Measurements from ENCODE around the gene RHOF. TPM values are rescaled to one million over a fixed set of nuclear protein-coding genes. Genes with fewer than 3 reads are reported as not detected.

RHOF gene, protein sequence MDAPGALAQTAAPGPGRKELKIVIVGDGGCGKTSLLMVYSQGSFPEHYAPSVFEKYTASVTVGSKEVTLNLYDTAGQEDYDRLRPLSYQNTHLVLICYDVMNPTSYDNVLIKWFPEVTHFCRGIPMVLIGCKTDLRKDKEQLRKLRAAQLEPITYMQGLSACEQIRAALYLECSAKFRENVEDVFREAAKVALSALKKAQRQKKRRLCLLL
- total RNA-seq: 5.1 TPM

DNA sequence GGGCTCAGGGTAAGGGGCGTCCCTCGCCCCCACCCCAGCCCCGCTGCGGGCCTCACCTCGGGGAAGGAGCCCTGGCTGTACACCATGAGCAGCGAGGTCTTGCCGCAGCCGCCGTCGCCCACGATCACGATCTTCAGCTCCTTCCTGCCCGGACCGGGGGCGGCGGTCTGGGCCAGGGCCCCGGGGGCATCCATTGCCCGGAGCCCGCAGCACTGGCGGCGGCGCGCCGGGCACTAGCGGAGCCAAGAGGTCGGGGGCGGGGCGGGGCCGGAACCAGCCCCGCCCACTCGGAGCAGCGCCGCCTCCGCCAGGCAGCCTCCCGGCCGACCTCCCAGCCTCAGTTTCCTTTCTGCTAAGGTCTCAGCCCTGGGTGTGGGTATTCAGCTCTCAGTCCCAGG lies at the start of gene RHOF:
Gene RHOF (minus strand): TSS at position 249 of the 398 bp plus-strand sequence. CDS start 55 bp downstream, at position 194.
- DNase-seq: no peak

DNA sequence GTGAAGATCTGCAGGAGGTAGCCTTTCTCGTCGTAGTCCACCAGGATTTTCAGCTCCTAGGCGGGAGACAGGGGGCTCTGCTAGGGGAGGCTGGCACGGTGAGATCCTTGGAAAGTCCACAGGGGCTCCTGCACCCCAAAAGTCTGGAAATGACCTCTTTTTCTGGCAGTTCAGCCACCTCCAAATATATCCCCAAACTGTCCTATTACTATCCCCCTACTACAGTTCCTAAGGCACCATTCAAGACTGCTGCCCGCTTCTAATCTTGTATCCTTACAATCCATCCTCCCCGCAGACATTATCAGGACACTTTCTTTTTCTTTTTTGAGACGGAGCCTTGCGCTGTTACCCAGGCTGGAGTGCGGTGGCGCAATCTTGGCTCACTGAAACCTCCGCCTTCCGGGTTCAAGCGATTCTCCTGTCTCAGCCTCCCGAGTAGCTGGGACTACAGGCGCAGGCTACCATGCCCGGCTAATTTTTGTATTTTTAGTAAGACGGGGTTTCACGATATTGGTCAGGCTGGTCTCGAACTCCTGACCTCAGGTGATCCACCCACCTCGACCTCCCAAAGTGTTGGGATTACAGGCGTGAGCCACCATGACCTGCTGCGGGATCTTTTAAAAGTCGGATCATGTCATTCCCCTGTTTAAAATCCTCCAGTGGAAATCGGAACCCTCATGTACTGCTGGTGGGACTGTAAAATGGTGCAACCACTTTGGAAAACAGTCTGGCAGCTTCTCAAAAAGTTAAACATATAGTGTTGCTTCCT lies 46.7 kb upstream of the RHOF start:
- peak; percentile 9 for DNase-seq

DNA sequence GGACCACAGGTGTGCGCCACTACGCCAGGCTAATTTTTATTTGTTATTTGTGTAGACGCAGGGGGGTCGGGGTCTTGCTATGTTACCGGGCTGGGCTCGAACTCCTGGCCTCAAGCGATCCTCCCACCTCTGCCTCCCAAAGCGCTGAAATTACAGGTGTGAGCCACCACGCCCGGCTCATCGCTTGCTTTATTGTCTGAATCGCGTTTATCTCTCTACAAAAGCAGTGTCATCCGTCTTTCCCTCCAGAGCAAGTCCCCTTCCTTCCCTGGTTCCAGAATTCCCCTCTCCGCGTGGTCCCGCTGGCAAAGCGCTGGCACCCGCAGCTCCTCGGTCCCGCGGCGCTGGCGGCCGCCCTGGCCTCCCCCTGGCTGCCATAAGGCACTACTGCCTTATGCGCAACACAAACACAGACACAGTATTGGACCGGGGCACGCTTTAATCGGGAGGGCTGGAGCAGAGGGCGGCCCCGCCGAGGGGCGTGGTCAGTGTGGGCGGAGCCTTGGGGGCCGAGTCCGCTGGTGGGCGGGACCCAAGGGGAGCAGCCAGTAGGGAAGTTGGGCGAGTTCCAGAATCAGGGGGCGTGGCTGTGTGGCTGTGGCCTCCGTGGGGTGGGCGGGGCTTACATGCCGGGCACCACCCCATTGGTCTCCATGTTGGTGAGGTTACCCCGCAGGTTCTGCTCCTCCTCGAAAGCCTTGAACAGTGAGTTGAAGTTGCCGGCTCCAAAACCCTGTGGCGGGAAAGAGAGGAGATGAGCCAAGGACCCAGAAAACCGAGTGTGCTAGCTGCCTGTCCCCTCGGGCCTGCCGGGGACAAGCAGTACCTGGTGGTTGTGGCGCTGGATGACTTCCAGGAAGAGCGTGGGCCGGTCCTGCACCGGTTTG lies 45.9 kb upstream of the RHOF start:
- DNase-seq: peak; percentile 92

DNA sequence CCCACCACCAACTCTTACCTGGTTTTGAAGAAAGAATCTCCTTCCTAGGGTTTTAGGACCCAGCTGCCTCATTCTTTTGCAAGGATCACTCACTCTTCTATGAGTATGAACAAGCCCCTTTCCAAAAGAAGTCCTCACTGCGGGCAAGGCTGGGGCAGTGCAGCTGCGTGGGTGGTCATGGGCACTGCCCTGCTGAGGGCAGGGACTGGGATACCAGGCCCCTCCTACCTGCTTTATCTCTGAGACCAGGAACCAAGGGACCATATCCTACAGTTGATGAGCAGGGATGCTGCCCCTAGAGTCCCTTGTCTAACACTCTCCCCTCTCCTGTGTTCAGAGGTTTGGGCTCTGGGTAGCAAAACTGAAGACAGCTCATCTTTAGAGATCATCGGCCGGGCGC lies 44.6 kb upstream of the RHOF start:
- no peak for DNase-seq

DNA sequence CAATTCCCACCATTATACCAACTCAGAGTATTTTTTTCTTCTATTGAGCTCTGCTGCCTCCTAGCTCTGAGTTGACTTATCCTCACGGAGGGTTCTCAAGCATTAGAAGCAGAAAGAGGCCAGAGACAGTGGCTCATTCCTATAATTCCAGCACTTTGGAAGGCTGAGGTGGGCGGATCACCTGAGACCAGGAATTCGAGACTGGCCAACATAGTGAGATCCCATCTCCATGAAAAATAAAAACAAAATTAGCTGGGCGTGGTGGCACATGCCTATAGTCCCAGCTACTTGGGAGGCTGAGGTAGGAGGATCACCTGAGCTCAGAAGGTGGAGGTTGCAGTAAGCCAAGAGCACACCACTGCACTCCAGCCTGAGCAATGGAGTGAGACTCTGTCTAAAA lies 44.2 kb upstream of the RHOF start:
- no peak for DNase-seq

DNA sequence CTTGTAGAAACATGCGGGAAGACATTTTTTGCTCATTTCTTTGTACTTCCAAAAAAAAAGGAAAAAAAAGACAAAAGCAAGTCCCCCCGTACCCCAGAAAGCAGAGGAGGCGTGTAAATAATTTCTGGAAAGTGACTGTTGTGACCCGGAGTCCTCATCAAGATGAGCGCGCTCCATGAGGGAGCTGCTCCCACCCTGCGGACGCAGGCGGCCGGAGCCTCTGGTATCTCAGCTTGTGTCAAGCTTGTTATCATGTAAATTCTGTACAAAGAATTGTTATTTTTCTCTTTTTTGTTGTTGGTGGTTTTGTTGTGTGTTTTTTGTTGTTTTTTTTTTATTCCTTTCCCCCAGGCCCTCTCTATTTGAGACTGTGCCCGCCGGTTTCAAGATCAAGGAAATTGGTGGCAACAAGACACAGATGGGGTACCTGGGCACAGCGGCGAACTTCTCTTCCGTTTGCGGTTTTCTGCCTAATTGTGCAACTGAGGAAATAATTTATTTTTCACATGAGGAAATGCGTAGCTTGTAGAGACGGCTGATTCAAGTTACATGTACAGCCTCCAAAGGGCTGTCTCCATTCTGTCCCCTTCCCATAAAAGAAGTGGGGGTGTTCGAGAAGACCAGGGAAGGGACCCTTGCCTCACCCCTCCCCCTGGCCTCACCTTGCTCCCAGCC lies 38.2 kb upstream of the RHOF start:
- no peak for DNase-seq

DNA sequence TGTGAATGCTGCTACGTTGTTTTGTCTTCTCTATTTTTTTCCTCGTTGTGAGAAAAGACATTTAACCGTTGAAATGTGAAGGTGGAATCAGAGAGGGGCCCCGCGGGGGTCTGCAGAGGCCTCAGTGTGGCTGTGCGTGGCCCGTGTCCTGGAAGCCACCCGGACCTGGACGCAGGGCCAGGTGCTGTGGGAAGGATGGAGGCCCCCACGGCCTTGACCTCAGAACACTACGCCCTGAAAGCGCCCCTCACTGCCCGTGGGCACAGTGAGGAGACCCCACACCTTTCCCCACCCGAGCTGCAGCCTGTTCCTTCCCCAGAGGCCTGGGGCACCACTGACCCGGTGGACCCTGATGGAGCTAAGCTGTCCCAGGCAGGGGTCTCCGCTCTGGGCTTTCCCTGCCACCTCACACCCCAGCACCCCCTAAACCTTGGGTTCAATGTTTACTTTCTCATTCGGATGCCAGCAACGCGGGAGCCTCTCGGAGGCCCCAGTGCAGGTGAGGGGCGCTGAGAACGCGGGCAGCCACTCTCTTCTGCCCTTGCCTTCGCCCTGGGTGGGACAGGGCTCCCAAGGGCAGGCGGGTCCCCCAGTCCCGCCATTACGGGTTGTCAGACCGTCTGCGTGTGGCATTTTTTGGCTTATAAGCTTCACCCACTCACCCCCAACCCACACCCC lies 37.2 kb upstream of the RHOF start:
- DNase-seq: no peak

DNA sequence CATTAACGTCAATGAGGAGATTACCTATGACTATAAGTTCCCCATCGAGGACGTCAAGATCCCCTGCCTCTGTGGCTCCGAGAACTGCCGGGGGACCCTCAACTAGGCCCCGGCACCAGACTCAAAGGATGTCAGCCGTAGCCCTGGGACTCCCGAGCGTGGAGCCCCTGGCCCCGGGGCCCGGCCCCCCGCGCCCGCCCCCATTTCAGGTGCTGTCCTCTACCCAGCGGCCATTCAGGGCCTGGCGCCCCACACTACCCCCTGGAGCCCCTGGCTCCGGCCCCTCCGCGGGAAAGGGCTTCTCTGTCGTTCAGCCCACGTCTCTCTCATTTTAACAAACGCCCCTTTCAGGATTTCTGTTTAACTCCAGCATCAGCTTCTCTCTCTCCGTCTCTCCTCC lies 36.6 kb upstream of the RHOF start:
- DNase-seq: no peak

DNA sequence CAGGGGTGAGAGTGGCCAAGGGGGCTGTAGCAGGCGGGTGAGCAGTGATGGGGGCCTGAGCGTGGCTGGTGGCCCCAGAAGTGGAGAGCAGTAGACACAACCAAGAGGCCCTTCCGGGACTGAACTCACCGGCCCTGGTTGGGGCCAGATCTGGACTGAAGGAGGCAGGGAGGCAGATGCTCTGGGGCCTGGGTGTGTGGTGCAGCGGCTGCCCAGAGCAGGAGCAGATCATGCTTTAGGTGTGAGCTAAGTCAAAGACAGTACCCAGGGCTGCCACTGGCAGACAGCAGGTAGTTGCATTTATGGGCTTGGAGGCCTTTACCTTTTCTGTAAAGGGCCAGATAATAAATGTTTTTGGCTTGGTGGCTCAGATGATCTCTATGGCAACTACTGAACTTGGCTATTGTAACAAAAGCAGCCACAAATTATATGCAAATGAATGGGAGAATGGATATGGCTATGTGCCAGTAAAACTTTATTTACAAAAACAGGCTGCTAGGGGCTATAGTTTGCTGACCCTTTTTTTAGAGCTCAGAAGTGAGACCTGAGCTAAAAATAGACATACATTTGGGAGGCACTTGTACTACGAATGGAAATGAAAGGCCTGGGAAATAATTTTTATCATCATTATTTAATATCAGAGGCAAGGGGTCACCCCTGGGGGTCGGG lies 35.9 kb upstream of the RHOF start:
- no peak for DNase-seq

DNA sequence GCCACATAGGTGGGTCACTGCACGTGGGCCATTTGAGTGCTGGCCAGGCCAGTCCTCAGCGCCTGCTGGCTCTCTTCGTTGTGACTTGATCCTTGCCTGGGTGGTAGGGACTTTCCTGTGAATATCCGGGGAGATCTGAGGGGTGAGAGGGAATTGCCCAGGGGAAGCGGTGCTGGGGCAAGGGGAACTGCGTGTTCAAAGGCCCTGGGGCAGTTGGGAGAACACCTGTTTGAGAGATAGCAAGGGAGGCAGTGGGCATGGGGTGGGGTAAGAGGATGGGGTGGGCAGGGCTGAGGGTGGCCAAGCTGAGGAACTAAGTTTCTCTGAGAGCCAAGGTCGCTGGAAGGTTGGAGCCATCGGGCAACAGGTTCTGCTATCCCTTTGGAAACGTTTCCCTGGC lies 35.3 kb upstream of the RHOF start:
- DNase-seq: no peak

DNA sequence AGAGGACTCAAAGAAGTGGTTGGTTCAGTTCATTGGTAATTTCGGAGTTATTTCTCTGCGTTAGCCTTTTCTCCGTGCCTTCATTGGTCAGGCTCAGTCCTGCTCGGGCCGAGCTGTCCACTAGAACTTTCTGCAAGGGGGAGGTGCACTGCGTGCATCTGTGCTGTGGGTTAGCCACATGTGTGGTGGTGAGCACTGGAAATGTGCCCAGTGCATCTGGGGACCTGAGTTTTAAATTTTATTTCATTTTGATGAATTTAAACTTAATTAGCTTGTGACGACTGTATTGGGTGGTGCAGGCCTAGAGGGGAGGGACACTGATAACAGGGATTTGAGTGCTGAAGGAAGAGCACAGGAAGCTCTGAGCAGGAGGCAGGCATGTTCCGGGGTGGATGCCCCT lies 34.8 kb upstream of the RHOF start:
- no peak for DNase-seq

DNA sequence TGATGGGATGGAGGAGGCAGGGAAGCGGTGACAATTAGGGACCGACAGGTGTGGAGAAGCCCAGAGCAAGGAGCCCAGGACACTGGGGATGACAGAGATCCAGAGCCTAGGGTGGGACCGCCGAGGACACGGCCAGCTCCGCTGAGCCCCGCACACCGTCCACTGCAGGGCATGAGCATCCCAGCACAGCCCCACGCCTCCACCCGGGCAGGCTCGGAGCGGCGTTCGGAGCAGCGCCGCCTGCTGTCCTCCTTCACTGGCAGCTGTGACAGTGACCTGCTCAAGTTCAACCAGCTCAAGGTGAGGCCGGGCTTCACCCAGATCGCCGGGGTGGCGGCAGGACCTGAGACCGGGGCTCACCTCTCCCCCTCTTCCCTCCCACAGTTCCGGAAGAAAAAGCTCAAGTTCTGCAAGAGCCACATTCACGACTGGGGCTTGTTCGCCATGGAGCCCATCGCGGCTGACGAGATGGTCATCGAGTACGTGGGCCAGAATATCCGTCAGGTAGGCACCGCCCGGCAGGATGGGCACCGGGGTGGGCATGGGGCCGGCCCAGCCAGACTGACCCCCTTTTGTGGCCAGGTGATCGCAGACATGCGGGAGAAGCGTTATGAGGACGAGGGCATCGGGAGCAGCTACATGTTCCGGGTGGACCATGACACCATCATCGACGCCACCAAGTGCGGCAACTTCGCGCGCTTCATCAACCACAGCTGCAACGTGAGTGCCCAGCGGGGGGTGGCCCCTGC lies 34.0 kb upstream of the RHOF start:
- no peak for DNase-seq

DNA sequence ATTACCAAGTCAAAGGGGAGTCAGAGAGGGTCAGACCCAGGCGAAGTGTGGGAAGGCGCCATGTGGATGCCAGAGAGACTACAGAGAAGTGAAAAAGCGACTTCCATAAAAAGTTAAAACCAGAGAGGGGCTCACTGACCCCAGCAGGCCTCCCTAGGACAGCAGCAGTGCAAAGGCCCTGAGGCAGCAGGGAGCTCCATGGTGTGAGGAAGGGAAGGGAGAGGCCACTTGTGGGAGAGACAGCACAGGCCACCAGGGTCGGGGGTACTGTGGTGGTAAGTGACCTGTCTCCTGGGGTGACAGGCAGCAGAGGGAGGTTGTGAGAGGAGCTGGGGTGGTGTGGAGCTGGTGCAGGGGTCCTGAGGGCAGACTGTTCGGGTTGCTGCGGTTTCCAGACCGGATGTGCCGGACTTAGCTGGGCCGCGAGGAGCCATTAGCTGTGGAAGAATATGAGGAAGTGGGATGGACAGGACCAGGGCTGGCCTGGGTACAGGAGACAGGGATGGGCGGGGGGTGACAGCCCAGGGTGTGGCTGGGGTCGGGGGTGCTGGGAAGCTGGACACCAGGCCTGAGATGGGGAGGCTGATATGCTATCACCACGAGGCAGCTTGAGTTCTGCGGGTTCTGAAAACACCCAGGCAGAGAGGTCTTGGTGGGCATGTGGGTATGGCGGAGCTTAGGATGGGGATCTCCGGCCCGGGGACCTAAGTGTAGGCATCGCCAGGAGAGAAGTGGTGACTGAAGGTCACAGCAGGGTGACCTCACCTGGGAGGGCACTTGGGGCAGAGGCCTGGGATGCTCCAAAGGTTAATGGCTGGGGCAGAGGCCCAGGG lies 33.0 kb upstream of the RHOF start:
- DNase-seq: no peak

DNA sequence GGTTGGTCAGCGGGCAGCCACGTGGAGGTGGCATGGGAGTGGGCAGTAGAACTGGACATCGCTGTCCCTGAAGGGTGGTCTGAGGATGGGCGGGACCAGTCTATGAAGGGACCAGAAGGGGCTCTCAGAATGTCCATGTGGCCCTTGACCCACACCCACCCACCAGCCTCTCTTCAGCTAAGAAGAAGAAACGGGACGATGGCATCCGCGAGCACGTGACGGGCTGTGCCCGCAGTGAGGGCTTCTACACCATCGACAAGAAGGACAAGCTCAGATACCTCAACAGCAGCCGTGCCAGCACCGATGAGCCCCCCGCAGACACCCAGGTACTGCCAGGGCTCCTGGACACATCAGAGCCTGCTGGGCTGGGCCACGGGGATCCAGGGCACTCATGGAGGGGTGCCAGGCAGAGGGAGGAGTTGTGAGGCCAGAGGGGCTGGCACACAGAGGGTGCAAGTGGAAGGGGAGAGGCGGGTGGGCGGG lies 31.6 kb upstream of the RHOF start:
- no peak for DNase-seq

DNA sequence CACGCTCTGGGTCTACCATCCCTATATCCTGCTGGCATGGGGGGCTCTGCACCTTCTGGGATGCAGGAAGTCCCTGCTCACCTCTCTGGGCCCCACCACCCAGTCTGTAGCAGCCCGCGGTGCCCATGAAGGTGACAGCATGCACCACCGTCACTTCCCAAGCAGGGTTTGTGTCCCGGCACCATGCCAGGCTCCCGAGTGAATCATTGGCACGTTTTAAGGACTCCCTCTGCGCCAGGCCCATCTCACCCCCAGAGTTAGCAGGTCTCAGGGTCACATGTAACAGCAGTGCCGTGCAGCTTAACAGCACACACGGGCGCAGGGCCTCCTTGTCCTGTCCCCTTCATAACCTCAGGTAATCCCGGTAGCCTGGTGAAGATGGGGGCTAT lies 30.2 kb upstream of the RHOF start:
- DNase-seq: no peak

DNA sequence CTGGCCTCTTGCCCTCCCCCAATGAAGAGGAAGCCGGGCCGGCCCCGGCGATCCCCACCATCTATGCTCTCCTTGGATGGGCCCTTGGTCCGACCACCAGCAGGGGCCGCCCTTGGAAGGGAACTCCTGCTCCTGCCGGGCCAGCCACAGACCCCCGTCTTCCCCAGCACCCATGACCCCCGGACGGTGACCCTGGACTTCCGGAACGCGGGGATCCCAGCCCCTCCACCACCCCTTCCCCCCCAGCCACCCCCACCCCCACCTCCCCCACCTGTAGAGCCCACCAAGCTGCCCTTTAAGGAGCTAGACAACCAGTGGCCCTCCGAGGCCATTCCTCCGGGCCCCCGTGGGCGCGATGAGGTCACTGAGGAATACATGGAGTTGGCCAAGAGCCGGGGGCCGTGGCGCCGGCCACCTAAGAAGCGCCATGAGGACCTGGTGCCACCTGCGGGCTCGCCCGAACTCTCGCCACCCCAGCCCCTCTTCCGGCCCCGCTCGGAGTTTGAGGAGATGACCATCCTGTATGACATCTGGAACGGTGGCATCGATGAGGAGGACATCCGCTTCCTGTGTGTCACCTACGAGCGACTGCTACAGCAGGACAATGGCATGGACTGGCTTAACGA lies 29.7 kb upstream of the RHOF start:
- DNase-seq: no peak

DNA sequence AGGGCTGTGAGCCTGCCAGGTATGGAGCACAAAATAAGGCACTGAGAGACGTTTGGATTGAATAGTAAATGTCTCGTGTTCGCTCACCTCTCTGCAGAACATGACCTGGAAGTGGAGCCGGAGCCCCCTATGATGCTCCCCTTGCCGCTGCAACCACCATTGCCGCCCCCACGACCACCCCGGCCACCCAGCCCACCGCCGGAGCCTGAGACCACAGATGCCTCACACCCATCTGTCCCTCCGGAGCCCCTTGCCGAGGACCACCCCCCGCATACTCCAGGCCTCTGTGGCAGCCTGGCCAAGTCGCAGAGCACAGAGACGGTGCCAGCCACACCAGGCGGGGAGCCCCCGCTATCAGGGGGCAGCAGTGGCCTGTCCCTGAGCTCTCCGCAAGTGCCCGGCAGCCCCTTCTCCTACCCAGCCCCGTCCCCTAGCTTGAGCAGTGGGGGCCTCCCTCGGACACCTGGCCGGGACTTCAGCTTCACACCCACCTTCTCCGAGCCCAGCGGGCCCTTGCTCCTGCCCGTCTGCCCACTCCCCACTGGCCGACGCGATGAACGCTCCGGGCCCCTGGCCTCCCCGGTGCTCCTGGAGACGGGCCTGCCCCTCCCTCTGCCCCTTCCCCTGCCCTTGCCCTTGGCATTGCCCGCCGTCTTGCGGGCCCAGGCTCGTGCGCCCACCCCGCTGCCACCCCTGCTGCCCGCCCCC lies 29.1 kb upstream of the RHOF start:
- no peak for DNase-seq

DNA sequence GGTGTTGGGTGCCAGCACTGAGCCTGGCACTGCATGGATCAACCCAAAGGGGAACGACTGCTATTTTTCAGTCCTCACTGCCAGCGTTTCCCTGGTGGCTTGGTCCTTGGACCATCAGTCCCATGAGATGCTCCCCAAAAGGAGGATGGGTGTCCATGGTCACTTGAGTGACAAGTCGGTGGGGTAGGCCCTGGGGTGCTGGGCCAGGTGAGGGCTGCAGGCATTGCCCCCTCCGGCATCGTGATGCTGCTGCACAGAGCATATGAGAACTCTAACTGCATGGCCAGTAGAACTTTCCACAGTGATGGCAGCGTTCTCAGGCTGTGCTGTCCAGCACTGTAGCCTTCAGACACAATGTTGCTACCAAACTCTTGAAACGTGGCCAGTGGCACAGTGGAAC lies 26.6 kb upstream of the RHOF start:
- no peak for DNase-seq

Data from skin of body (tissue), 2 donors.